NOMO-1 treated with DMSO at 0.1 percent for 48 hours (cell line): ENCODE results near the gene TMEM213.
A peak's percentile ranks its signal among the peaks of the same experiment; 100 is the strongest.

ENCODE experiments used
- DNase-seq: peaks from one replicate; lab custom pipeline; 2025; ENCODE audit not compliant: unreplicated experiment; lab: John Stamatoyannopoulos, UW

The TMEM213 gene

GRCh38 chr7:138837627-138838026, 39.8 kb downstream of the TMEM213 start:
- DNase-seq: no peak

- no peak for DNase-seq
Observed at GRCh38 chr7:138838166-138838565, 40.4 kb downstream of the TMEM213 start.

- DNase-seq: no peak
Observed at GRCh38 chr7:138842111-138842510, 44.3 kb downstream of the TMEM213 start.

- DNase-seq: no peak
Observed at GRCh38 chr7:138843632-138844580, 46.1 kb downstream of the TMEM213 start.

GRCh38 chr7:138845711-138846110, 47.9 kb downstream of the TMEM213 start:
- no peak for DNase-seq

- DNase-seq: no peak
Observed at GRCh38 chr7:138848056-138848980, 50.5 kb downstream of the TMEM213 start.

- no peak for DNase-seq
Observed at GRCh38 chr7:138849701-138850100, 51.9 kb downstream of the TMEM213 start.

GRCh38 chr7:138852469-138852868, 54.7 kb downstream of the TMEM213 start:
- no peak for DNase-seq

- DNase-seq: no peak
Observed at GRCh38 chr7:138853448-138853847, 55.7 kb downstream of the TMEM213 start.

GRCh38 chr7:138854115-138854645, 56.4 kb downstream of the TMEM213 start:
- DNase-seq: no peak

- no peak for DNase-seq
Observed at GRCh38 chr7:138857728-138858127, 59.9 kb downstream of the TMEM213 start.

- no peak for DNase-seq
Observed at GRCh38 chr7:138861051-138861450, 63.3 kb downstream of the TMEM213 start.

GRCh38 chr7:138863931-138864330, 66.1 kb downstream of the TMEM213 start:
- no peak for DNase-seq

- DNase-seq: peak; percentile 34
Observed at GRCh38 chr7:138864667-138865066, 66.9 kb downstream of the TMEM213 start.

- DNase-seq: peak; percentile 54
Observed at GRCh38 chr7:138865843-138866242, 68.0 kb downstream of the TMEM213 start.

GRCh38 chr7:138866353-138866752, 68.6 kb downstream of the TMEM213 start:
- DNase-seq: no peak

GRCh38 chr7:138867744-138868143, 70.0 kb downstream of the TMEM213 start:
- no peak for DNase-seq

- DNase-seq: no peak
Observed at GRCh38 chr7:138868711-138869110, 70.9 kb downstream of the TMEM213 start.

- DNase-seq: no peak
Observed at GRCh38 chr7:138869353-138869752, 71.6 kb downstream of the TMEM213 start.

GRCh38 chr7:138871065-138871813, 73.4 kb downstream of the TMEM213 start:
- no peak for DNase-seq

- no peak for DNase-seq
Observed at GRCh38 chr7:138871814-138872090, 74.0 kb downstream of the TMEM213 start.
